H1 (cell line): ENCODE data around the gene NAA40. TPM values are rescaled to one million over a fixed set of nuclear protein-coding genes. Genes with fewer than 3 reads are reported as not detected.

Experiments
- CHD2 ChIP-seq: IDR thresholded peaks from 2 replicates; pipeline ENCODE4 v1.6.1; 2012; ENCODE audit warnings: low read length, improper control_type of control experiment
- SP2 ChIP-seq: IDR thresholded peaks from 2 replicates; pipeline ENCODE4 v1.6.1; 2012; ENCODE audit warnings: mild to moderate bottlenecking, low read length, inconsistent platforms
- TAF7 ChIP-seq: optimal IDR thresholded peaks from 2 replicates; pipeline ENCODE3; 2011; ENCODE audit warnings: low read depth, mild to moderate bottlenecking, inconsistent platforms, low read length, moderate library complexity, borderline replicate concordance
- polyA plus RNA-seq, 7 experiments: library from polyadenylated mRNA; depleted of rRNA in 3 of 7; stranded (reverse) in 5 of 7; unstranded in 2 of 7; fragments of >200 nt in 5 of 7; fragments of 200-250 nt in 2 of 7; gene quantifications; 1 replicate in 5 of 7; 2 replicates in 1 of 7; 4 replicates in 1 of 7; pipeline versions ENCODE4 v1.2.1 to v1.2.3, GENCODE V29; 2011 to 2013; ENCODE audit warnings: missing spikeins in 2 of 7, mixed read lengths in 2 of 7
- total RNA-seq: library from RNA; stranded (reverse); fragmentation: NEBNext Ultra II Directional; extraction: Animal tissue kit (Norgen Biotek cat#: 25700); gene quantifications from 2 replicates; pipeline ENCODE4 v1.2.1, GENCODE V29; 2021

Gene NAA40
- total and polyA plus RNA-seq, 2 of the 8 experiments (the other 6 are each of a cell fraction or from before 2014, with no cell fraction given) = 20.0 to 31.1 TPM

- TF ChIP-seq SP2 = no peak
- no peak for TF ChIP-seq TAF7
- no peak for TF ChIP-seq CHD2
Measured at GRCh38 chr11:63931045-63931444, 7.8 kb upstream of the NAA40 start (continued).
